ENCODE results near the gene ISG20L2. TPM values are rescaled to one million over a fixed set of nuclear protein-coding genes. Genes with fewer than 3 reads are reported as not detected.

ISG20L2 gene
- total and polyA plus RNA-seq, 12 donors: 5.7 to 17.5 (median 13.3) TPM

- Histone ChIP-seq H3K4me1 (peaks cover 31 to 70% (median 54%) of the 10 kb centered on the region in 9 donors), H3K4me3 (peak within 1 kb of the TSS; percentile 79 to 99 (median 97)), H3K27ac (peak within 1 kb of the TSS; percentile 94 to 100 (median 100)), H3K36me3 (peaks cover 0 to 3% (median 0%) of the 10 kb centered on the region in 9 donors), H3K27me3 (no peaks in the 10 kb centered on the region), H3K9me3 (no peaks in the 10 kb centered on the region)
- TF ChIP-seq CTCF (IDR thresholded peaks at IDR 0.05): peak in 2 of 9 donors; percentile 3 to 20
- no peak for ATAC-seq
- 1% methylated on average over 48 of the region's 48 CpGs for WGBS, 2 donors
- no peak for DNase-seq
- intact Hi-C loops (cut with DNase I): loop anchor here in 3 of 10 donors (1.0 to 2.0 kb wide), 2 partner anchors 15 kb away; partner anchors contain the start of gene PRCC (in 1 of the 3)
These were observed 22.8 kb upstream of the ISG20L2 start, which contains the start of gene HDGF for GRCh38 chr1:156751451-156751756. Gene HDGF, minus strand, starts transcription at chr1:156751675. Its CDS starts 246 bp downstream, at chr1:156751429.

GRCh38 chr1:156750711-156751450, 22.3 kb upstream of the ISG20L2 start:
- peak in 5 of 8 donors; percentile 2 to 16 (median 4) for ATAC-seq
- Histone ChIP-seq H3K4me1 (peaks cover 36 to 70% (median 59%) of the 10 kb centered on the region in 9 donors), H3K27ac (peak overlapping the region; percentile 94 to 100 (median 100))

GRCh38 chr1:156750191-156750672, 21.7 kb upstream of the ISG20L2 start:
- WGBS, 2 donors: 3 to 4% methylated on average over 5 of the region's 5 CpGs
- no peak for DNase-seq
- H3K4me1 ChIP-seq: peaks cover 39 to 70% (median 65%) of the 10 kb centered on the region in 9 donors
- intact Hi-C loops (cut with DNase I): loop anchor here in 1 of 10 donors (2.0 kb wide), 1 partner anchor 17 kb away; the partner anchor contains the start of gene PRCC
- peak overlapping the region; percentile 68 to 99 (median 97) for H3K4me3 ChIP-seq
- peak overlapping the region; percentile 94 to 100 (median 100) for H3K27ac ChIP-seq
- peaks cover 0 to 4% (median 0%) of the 10 kb centered on the region in 9 donors for H3K36me3 ChIP-seq
- no peak for ATAC-seq
- no peak for TF ChIP-seq CTCF (IDR thresholded peaks at IDR 0.05)
- H3K9me3 ChIP-seq: no peaks in the 10 kb centered on the region
- H3K27me3 ChIP-seq: no peaks in the 10 kb centered on the region

More at GRCh38 chr1:156750711-156751450, 22.3 kb upstream of the ISG20L2 start:
- Histone ChIP-seq H3K36me3 (peaks cover 0 to 3% (median 0%) of the 10 kb centered on the region in 9 donors), H3K9me3 (no peaks in the 10 kb centered on the region), H3K27me3 (no peaks in the 10 kb centered on the region), H3K4me3 (peak overlapping the region; percentile 68 to 99 (median 97))
- intact Hi-C loops (cut with DNase I): loop anchor here in 3 of 10 donors (1.0 to 2.0 kb wide), 2 partner anchors 15 to 16 kb away; partner anchors contain the start of gene PRCC (in 1 of the 3)
- peak; percentile 55 to 69 for DNase-seq
- 0% methylated on average over 58 to 64 of the region's 64 CpGs for WGBS, 2 donors
- TF ChIP-seq CTCF (IDR thresholded peaks at IDR 0.05): peak in 3 of 9 donors; percentile 7 to 14 (median 13)

GRCh38 chr1:156749419-156750118, 21.0 kb upstream of the ISG20L2 start:
- peak overlapping the region; percentile 94 to 100 (median 100) for H3K27ac ChIP-seq
- WGBS, 2 donors: 29 to 34% methylated on average over 8 of the region's 8 CpGs

More at GRCh38 chr1:156749419-156750118, 21.0 kb upstream of the ISG20L2 start:
- ATAC-seq: no peak
- Histone ChIP-seq H3K27me3 (no peaks in the 10 kb centered on the region), H3K36me3 (peaks cover 0 to 10% (median 0%) of the 10 kb centered on the region in 9 donors), H3K9me3 (no peaks in the 10 kb centered on the region), H3K4me1 (peaks cover 39 to 72% (median 66%) of the 10 kb centered on the region in 9 donors), H3K4me3 (peak overlapping the region; percentile 68 to 99 (median 97))
- no peak for TF ChIP-seq CTCF (IDR thresholded peaks at IDR 0.05)
- intact Hi-C loops (cut with DNase I): loop anchor here in 2 of 10 donors (2.0 to 10.0 kb wide), 2 partner anchors 17 to 245 kb away; partner anchors contain the start of genes MEF2D (in 1 of the 2) and PRCC (in 1 of the 2)
- DNase-seq: no peak
